Measurements from ENCODE around the gene BRSK2. TPM values are rescaled to one million over a fixed set of nuclear protein-coding genes. Genes with fewer than 3 reads are reported as not detected.

Gene BRSK2
- total RNA-seq, 4 donors from 2014 or later, result 0.26 to 0.30 TPM; not detected in 2

- H3K27ac ChIP-seq, result no peak overlapping the region
- H3K9me3 ChIP-seq, result no peaks in the 10 kb centered on the region
- peaks cover 82% of the 10 kb centered on the region for H3K27me3 ChIP-seq
- no peak for DNase-seq (ENCODE audit: low spot score in 2 of 2)
- no peaks in the 10 kb centered on the region for H3K4me1 ChIP-seq
- WGBS, result 75% methylated on average over 13 of the region's 23 CpGs
- H3K4me3 ChIP-seq, result no peak overlapping the region
- no peaks in the 10 kb centered on the region for H3K36me3 ChIP-seq
- TF ChIP-seq POLR2A (IDR thresholded peaks at IDR 0.05) (no peak), CTCF (IDR thresholded peaks at IDR 0.05) (no peak), EP300 (IDR thresholded peaks at IDR 0.05) (no peak), POLR2AphosphoS5 (IDR thresholded peaks at IDR 0.05) (no peak)
Observed at GRCh38 chr11:1402355-1403077, 12.8 kb downstream of the BRSK2 start.

- no peak overlapping the region for H3K27ac ChIP-seq
- H3K36me3 ChIP-seq, result no peaks in the 10 kb centered on the region
- TF ChIP-seq CTCF (IDR thresholded peaks at IDR 0.05) (no peak), EP300 (IDR thresholded peaks at IDR 0.05) (no peak), POLR2AphosphoS5 (IDR thresholded peaks at IDR 0.05) (no peak), POLR2A (IDR thresholded peaks at IDR 0.05) (no peak)
- no peaks in the 10 kb centered on the region for H3K9me3 ChIP-seq
- no peaks in the 10 kb centered on the region for H3K4me1 ChIP-seq
- WGBS, result 82% methylated on average over 6 of the region's 16 CpGs
- H3K27me3 ChIP-seq, result peaks cover 82% of the 10 kb centered on the region
- H3K4me3 ChIP-seq, result no peak overlapping the region
- DNase-seq (ENCODE audit: low spot score in 2 of 2), result no peak
Observed at GRCh38 chr11:1403078-1403620, 13.4 kb downstream of the BRSK2 start.

GRCh38 chr11:1403721-1404460 lies 14.2 kb downstream of the BRSK2 start:
- peaks cover 75% of the 10 kb centered on the region for H3K27me3 ChIP-seq
- H3K36me3 ChIP-seq, result no peaks in the 10 kb centered on the region
- DNase-seq (ENCODE audit: low spot score in 2 of 2), result no peak
- WGBS, result 78% methylated on average over 15 of the region's 23 CpGs
- TF ChIP-seq POLR2AphosphoS5 (IDR thresholded peaks at IDR 0.05) (no peak), POLR2A (IDR thresholded peaks at IDR 0.05) (no peak), CTCF (IDR thresholded peaks at IDR 0.05) (no peak), EP300 (IDR thresholded peaks at IDR 0.05) (no peak)
- no peak overlapping the region for H3K27ac ChIP-seq
- H3K4me1 ChIP-seq, result no peaks in the 10 kb centered on the region
- no peaks in the 10 kb centered on the region for H3K9me3 ChIP-seq
- H3K4me3 ChIP-seq, result no peak overlapping the region

GRCh38 chr11:1404461-1405185 lies 14.9 kb downstream of the BRSK2 start:
- TF ChIP-seq CTCF (IDR thresholded peaks at IDR 0.05), result no peak
- TF ChIP-seq EP300 (IDR thresholded peaks at IDR 0.05), result no peak
- no peak for TF ChIP-seq POLR2AphosphoS5 (IDR thresholded peaks at IDR 0.05)
- TF ChIP-seq POLR2A (IDR thresholded peaks at IDR 0.05), result no peak
- Histone ChIP-seq H3K27me3 (peaks cover 71% of the 10 kb centered on the region), H3K36me3 (no peaks in the 10 kb centered on the region), H3K4me3 (no peak overlapping the region), H3K9me3 (no peaks in the 10 kb centered on the region), H3K4me1 (no peaks in the 10 kb centered on the region), H3K27ac (no peak overlapping the region)
- WGBS, result 100% methylated on average over 1 of the region's 25 CpGs
- no peak for DNase-seq (ENCODE audit: low spot score in 2 of 2)
